Activated CD4-positive, CD25-positive, alpha-beta regulatory T cell treated with anti-CD3 and anti-CD28 coated beads, Interleukin-2, amount 50 U/mL, for 24 hours (primary cell): ENCODE measurements around the gene DYNLT2.
"Not testable (repeated sequence)": the region's sequence is repeated elsewhere in the genome, so short reads cannot be mapped to it uniquely, and the experiment has no call there.

Source experiments
- ATAC-seq, 2 donors: fragments of 150-1000 bp; cut with Tn5 transposase; one replicate each; pipeline ENCODE4 v1.10.0; 2021; ENCODE audit warnings: mild to moderate bottlenecking in 1 of 2, moderate library complexity in 1 of 2

The DYNLT2 gene

GRCh38 chr6:169726963-169727362 lies 24.4 kb downstream of the DYNLT2 start:
- no peak for ATAC-seq

DNA sequence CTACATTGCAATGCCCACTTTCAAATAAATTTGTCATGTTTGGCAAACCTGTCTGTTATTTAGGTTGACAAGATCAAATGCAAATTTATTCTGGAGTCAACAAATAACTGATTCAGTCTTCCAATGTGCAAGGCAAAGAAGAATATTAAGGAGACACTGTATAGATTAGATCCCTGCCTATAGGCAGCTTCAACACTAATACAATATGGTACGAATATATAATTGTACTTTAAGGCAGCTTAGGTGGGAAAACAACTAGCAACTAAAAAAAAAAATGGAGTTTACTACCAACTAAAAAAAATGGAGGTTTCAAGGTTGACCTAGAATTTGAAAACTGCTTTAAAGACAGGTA lies 25.3 kb downstream of the DYNLT2 start:
- ATAC-seq = no peak

GRCh38 chr6:169725125-169726048 lies 26.0 kb downstream of the DYNLT2 start:
- ATAC-seq = peak in 1 of 2 donors; percentile 4

DNA sequence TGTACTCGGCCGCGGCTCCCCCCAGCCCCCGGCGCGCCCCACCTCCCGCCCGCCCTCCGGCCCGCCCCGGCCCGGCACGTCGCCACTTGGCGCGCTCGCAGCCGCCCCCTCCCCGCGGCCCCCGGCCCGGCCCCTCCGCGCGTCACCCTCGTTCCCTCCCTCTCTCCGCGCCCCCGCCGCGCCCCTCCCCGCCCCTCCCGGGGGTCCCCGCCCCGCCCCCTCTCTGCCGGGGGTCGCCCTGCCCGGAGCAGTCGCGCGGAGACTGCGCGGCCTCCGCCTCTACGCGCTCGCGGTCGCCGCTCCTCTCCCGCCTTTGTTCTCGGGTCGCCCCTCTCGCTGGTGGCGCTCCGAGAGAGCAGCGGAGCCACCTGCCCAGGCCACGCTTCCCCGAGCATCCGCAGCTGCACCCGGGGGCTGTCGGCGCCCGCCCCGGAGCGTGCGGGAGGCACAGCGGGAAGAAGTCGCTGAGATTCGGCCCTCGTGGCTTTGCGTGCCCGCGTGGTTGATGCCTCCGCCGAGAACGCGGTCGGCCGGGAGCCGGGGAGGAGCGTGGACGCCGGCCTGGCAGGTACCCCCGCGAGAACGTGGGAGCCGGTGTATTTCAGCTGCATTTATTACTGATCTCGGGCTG lies 26.8 kb downstream of the DYNLT2 start, which contains the start of gene PHF10:
Gene PHF10 (minus strand): TSS at position 7 of the 631 bp plus-strand sequence. CDS start 569 bp downstream, outside the sequence.
- peak; percentile 64 to 68 for ATAC-seq

GRCh38 chr6:169723991-169724493 lies 27.3 kb downstream of the DYNLT2 start:
- ATAC-seq = peak; percentile 50 to 55

DNA sequence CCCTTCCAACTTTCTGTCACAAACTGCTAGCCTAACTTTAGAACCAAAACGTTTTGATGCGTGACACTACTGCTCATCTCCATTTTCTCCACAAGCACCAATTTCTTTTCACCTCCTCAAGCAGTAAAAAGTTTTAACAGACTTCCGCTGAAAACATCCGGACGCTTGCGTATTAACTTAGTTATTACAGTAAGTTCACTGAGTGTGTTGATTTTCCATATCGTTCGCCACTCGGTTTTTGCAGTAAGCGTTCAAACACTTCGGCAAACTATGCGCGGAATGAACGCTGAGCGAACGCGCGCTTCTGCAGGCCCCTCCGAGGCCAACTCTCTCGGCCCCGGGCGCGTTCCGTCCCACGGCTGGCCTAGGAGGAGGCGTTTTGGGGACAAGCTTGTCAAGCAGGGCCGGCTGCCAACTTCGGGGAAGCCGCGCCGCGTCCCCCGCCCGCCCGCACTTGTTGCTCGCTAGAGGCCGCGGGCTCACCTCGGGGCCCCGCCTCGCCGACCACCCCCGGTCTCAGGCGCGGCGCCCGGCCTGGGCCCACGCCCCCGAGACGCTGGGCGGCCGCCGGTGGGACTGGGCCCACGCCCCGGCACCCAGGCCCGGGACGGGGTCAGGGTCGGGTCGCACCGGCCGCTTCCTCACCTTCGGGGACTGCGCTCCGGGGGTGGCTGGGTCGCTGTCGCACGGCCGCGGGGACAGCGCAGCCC lies 28.0 kb downstream of the DYNLT2 start:
- ATAC-seq = peak; percentile 28 to 30

DNA sequence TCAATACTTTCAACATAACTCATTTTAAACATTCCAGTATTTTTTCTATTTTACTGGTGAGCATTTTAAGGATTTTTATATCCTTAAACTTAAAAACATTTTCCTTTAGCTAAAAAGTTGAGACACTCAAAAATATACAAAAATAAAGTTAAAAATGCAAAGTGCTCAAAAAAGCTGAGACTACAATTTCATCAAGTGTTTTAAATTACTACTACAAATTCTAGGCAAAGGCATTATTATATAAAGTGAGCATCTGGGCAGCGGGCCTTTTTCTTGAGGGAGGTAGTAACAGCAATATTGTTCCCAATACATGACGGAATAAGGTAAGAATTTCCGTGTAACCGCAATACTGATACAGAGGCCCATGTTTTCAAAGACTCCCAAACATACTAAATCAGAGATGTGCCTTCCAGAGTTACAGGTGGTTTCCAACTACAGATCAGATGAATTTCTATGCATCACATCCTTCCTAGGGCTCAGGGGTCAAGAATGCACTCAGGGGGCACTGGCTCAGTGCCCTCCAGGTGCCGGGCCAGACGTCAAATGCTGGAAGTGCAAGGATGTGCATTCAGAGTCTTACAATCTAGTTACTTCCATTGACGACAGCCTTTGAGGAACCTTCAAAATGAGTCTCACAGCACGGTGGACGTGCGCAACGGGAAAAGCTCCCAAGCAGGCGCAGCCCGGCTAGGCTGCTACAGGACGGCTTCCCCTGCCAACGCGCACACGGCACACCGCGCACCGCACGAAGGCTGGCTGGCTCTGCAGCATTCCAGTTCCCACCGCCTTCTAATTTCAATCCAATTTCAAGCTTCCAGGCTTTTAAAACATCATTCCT lies 28.8 kb downstream of the DYNLT2 start:
- peak in 1 of 2 donors; percentile 3 for ATAC-seq

- no peak for ATAC-seq
Measured at GRCh38 chr6:169720207-169720855, 31.0 kb downstream of the DYNLT2 start.

- ATAC-seq = no peak
Measured at GRCh38 chr6:169719117-169719516, 32.3 kb downstream of the DYNLT2 start.

DNA sequence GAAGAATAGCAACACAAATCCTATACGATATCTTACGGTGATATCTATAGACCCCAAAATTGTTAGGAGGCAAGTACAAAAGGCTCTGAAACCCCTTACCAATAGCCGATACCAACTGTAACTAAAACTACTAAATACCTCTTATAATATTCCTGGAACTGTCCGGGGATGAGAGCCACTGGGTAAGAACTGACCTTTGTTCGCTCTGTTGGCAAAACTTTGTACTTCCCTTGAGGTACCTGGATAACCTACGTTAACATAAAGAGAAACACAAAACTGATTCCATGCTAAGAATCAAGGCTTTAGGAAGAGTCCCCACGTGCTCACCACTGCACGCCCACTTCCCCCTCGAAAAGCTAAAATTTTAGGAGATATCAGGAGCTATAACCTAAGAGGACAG lies 36.8 kb downstream of the DYNLT2 start:
- ATAC-seq = no peak

DNA sequence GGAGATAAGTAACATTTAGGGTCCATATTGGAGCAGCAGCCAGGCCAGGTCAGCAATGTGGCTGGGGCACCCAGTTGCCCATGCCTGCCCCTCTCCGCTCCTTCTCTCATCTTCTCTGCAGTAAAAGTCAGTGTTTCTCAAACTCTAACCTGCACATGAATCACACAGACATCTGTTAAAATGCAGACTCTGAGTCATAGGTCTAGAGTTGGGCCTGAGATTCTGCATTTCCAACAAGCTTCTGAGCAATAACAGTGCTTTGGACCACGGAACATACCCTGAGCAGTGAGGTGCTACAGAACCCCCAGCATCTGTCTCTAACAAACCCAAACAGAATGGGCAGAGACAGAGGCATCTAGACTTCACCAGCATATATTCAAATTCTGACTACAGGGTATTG lies 37.2 kb downstream of the DYNLT2 start:
- peak; percentile 61 to 63 for ATAC-seq

GRCh38 chr6:169710009-169710408 lies 41.4 kb downstream of the DYNLT2 start:
- ATAC-seq = no peak

DNA sequence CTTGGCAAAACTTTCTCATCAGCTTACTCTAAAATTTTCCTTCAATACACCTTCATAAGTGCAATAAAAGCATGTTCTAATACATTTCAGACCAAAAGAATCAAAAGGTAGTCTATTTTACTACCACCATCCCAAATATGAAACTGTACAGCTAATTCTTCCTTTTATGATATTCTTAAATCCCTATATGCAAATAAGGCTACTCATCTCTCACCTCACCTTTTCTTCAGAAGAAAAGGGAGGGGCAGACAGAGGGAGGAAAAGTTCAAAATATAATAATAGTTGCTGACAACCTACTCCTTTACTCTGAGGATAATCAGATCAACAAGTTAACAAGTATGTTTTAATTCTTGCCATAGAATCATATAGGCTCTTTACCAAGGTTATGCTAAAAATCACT lies 42.1 kb downstream of the DYNLT2 start:
- ATAC-seq = peak; percentile 17 to 41

- ATAC-seq = no peak
Measured at GRCh38 chr6:169707772-169708171, 43.6 kb downstream of the DYNLT2 start.

- peak; percentile 2 to 3 for ATAC-seq
Measured at GRCh38 chr6:169702840-169703246, 48.5 kb downstream of the DYNLT2 start.

DNA sequence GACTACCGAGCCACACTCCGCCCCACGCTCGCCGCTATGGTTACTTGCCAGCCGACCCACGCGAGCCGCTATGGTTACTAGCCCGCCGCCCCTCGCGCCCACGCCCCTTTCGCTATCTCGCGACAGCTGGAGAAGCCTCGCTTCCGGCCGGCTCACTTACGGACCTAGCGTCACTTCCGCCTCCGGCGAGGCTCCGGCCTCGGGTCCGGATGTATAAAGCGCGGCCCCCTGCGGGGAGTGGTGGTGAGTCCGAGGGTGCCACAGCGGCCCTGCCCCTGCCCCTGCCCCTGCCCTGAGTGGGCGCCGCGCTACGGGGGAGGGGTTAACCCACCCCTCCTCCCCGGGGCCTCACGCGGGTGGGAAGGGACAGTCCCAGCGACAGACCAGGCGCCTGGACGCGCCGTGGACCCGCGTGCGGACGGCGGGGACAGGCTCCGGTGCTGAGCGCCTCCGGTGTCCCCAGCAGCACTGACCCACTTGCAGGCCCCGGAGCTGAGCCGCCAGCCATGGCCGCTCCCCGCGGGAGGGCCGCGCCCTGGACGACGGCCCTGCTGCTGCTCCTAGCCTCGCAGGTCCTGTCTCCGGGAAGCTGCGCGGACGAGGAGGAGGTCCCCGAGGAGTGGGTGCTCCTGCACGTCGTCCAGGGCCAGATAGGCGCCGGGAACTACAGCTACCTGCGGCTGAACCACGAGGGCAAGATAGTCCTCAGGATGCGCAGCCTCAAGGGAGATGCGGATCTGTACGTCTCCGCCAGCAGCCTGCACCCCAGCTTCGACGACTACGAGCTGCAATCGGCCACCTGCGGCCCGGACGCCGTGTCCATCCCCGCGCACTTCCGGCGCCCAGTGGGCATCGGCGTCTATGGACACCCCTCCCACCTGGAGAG lies 49.2 kb downstream of the DYNLT2 start, which contains the start of the genes C6orf120 and WDR27:
Gene C6orf120 (plus strand): TSS at position 173 of the 886 bp plus-strand sequence. CDS start 334 bp downstream, at position 507.
Gene WDR27 (minus strand): TSS at position 76 of the 886 bp plus-strand sequence. CDS start 13,024 bp downstream, outside the sequence.
- ATAC-seq = peak; percentile 92 to 93

- ATAC-seq = no peak
Measured at GRCh38 chr6:169701311-169701953, 49.9 kb downstream of the DYNLT2 start.

DNA sequence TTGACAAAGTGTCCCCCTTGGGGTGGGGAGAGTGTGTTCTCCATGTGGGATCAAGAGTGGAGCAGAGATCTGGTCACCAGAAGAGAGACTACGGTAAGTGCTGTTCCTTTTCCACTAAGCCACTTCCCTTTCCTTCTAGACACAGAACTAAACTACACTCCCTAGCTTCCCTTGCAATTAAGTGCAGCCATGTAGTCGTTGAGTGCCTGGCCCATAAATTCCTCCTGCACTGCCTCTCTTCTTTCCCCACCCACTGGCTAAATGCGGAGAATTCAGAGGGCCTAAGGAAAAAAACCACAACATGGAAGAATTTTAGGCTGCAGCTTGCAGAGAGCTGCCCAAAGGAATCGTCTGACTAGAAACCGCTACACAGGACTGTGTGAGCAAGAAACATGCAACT lies 51.1 kb downstream of the DYNLT2 start:
- no peak for ATAC-seq

- ATAC-seq = not testable (repeated sequence)
Measured at GRCh38 chr6:169697115-169697514, 54.3 kb downstream of the DYNLT2 start.

DNA sequence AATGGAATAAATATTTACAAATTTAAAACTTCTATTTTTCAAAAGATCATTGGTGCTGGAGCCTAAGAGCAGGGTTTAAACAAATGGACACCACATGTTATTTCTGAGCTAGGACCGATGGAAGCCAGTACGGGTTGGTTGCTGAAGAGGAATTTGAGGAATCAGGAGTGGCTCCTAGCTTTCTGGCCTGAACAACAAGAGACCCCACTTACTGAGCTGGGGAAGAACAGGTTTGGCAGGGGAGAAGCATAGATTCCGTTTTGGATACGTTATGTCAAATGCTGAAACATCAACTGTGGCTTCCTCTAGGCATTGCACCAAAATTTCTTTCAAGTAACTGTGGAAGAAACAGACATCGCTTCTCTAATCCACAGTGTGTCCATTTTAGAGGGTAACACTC lies 56.2 kb downstream of the DYNLT2 start:
- no peak for ATAC-seq
